B cell (primary cell): ENCODE measurements around the gene THRB. TPM values are rescaled to one million over a fixed set of nuclear protein-coding genes. Genes with fewer than 3 reads are reported as not detected.

Experiments used
- ATAC-seq: fragments of 200-7000 bp; cut with Tn5 transposase; one replicate; pipeline ENCODE4 v1.10.0; 2021; ENCODE audit warnings: low read depth, mild to moderate bottlenecking, moderate number of reproducible peaks, moderate library complexity
- CTCF ChIA-PET: fragments of 350-600 bp; sonication (Branson Sonifier 250); formaldehyde crosslinking; loops from one replicate; lab custom pipeline; 2021; ENCODE audit warnings: antibody characterized with exemption, inconsistent platforms; lab: Charles Lee
- POLR2A ChIA-PET: fragments of 350-600 bp; sonication (Branson Sonifier 250); formaldehyde crosslinking; loops from one replicate; lab custom pipeline; 2021; ENCODE audit warnings: antibody characterized with exemption; lab: Charles Lee
- DNase-seq: peaks from one replicate; pipeline ENCODE4 v3.0.0; 2013
- H2AFZ ChIP-seq: 2 replicates; pipeline ENCODE4 v1.6.1; 2012; ENCODE audit warnings: mild to moderate bottlenecking, low read depth, low read length; ENCODE audit not compliant: insufficient read depth, poor library complexity, severe bottlenecking
- H3K27ac ChIP-seq, 2 donors: 1 replicate in 1 of 2; 2 replicates in 1 of 2; pipeline ENCODE4 v1.5.1; 2012 to 2013; ENCODE audit warnings: low read length in 2 of 2, mild to moderate bottlenecking in 2 of 2, moderate library complexity in 1 of 2
- H3K27me3 ChIP-seq, 4 experiments: fragments of 200-600 bp in 1 of 4; sonication (generic) in 1 of 4; replicated peaks in 1 of 4; 1 replicate in 2 of 4; 2 replicates in 2 of 4; pipeline versions ENCODE4 v1.6.1 to v1.7.0; 2013 to 2016; ENCODE audit warnings: low read length in 3 of 4, mild to moderate bottlenecking in 2 of 4, mixed read lengths in 1 of 4, moderate library complexity in 1 of 4; ENCODE audit not compliant: insufficient read depth in 4 of 4, control insufficient read depth in 3 of 4; ENCODE audit errors: control extremely low read depth in 1 of 4
- H3K36me3 ChIP-seq, 2 experiments: replicated peaks in 1 of 2; 1 replicate in 1 of 2; 2 replicates in 1 of 2; pipeline versions ENCODE4 v1.6.1 to v1.7.1; 2013; ENCODE audit warnings: low read length in 1 of 2; ENCODE audit not compliant: insufficient read depth in 2 of 2, control insufficient read depth in 1 of 2; ENCODE audit errors: control extremely low read depth in 1 of 2, extremely low read depth in 1 of 2
- H3K4me1 ChIP-seq, 2 donors: fragments of 200-600 bp in 1 of 2; sonication (generic) in 1 of 2; 1 replicate in 1 of 2; 2 replicates in 1 of 2; pipeline versions ENCODE4 v1.5.1 to v1.6.1; 2013 to 2017; ENCODE audit warnings: low read length in 2 of 2; ENCODE audit not compliant: control insufficient read depth in 2 of 2, insufficient read depth in 2 of 2
- H3K4me2 ChIP-seq: replicated peaks from 2 replicates; pipeline ENCODE3; 2012; ENCODE audit warnings: mild to moderate bottlenecking, low read depth, low read length; ENCODE audit not compliant: poor library complexity, severe bottlenecking
- H3K4me3 ChIP-seq, 5 experiments: fragments of 200-600 bp in 1 of 5; sonication (generic) in 1 of 5; 1 replicate in 3 of 5; 2 replicates in 2 of 5; pipeline versions ENCODE4 v1.5.1 to v1.7.0; 2011 to 2016; ENCODE audit warnings: low read length in 4 of 5, mild to moderate bottlenecking in 4 of 5, low read depth in 2 of 5, control low read depth in 1 of 5, moderate library complexity in 1 of 5; ENCODE audit not compliant: insufficient read depth in 1 of 5; ENCODE audit errors: control extremely low read depth in 1 of 5, extremely low read depth in 1 of 5
- H3K79me2 ChIP-seq: fragments of 200-600 bp; sonication (generic); one replicate; pipeline ENCODE4 v1.6.0; 2016; ENCODE audit warnings: low read length; ENCODE audit not compliant: control insufficient read depth, insufficient read depth
- H3K9ac ChIP-seq: fragments of 200-600 bp; sonication (generic); 2 replicates; pipeline ENCODE4 v1.6.1; 2017; ENCODE audit warnings: mild to moderate bottlenecking, low read length, moderate library complexity
- H3K9me3 ChIP-seq, 3 donors: one replicate each; pipeline versions ENCODE4 v1.6.1 to v1.7.1; 2013; ENCODE audit warnings: low read length in 2 of 3; ENCODE audit not compliant: control insufficient read depth in 2 of 3, insufficient read depth in 1 of 3; ENCODE audit errors: control extremely low read depth in 1 of 3
- H4K20me1 ChIP-seq: 2 replicates; pipeline ENCODE4 v1.6.0; 2012; ENCODE audit warnings: mild to moderate bottlenecking, low read length; ENCODE audit not compliant: insufficient read depth, control insufficient read depth, poor library complexity, severe bottlenecking
- H3K27ac Mint-ChIP-seq: one replicate; pipeline ENCODE4 v1.8.0; 2021; ENCODE audit warnings: mixed read lengths
- H3K27me3 Mint-ChIP-seq: one replicate; pipeline ENCODE4 v1.8.0; 2021; ENCODE audit warnings: mixed read lengths
- H3K4me1 Mint-ChIP-seq: one replicate; pipeline ENCODE4 v1.8.0; 2021; ENCODE audit warnings: mixed read lengths
- H3K4me3 Mint-ChIP-seq: one replicate; pipeline ENCODE4 v1.8.0; 2021; ENCODE audit warnings: mixed read lengths
- H3K9me3 Mint-ChIP-seq: one replicate; pipeline ENCODE4 v1.8.0; 2022; ENCODE audit warnings: mixed read lengths; ENCODE audit not compliant: insufficient read depth
- EZH2 ChIP-seq: IDR thresholded peaks from 2 replicates; pipeline ENCODE4 v1.6.1; 2012; ENCODE audit warnings: borderline replicate concordance, low read depth, mild to moderate bottlenecking, moderate library complexity, low read length; ENCODE audit not compliant: insufficient read depth, poor library complexity, severe bottlenecking
- WGBS: methylation state at CpG from one replicate; pipeline ENCODE4 v1.1.5; 2013; ENCODE audit warnings: missing lambda C conversion rate; ENCODE audit not compliant: insufficient coverage; 5-methylcytosine and 5-hydroxymethylcytosine counted together
- intact Hi-C: fragments of 100-400 bp; cut with micrococcal nuclease; formaldehyde crosslinking; loops from one replicate; pipeline ENCODE4 v1.10.0; 2022
- polyA plus RNA-seq: library from polyadenylated mRNA; depleted of rRNA; stranded (reverse); fragments of >200 nt; gene quantifications from 2 replicates; pipeline ENCODE4 v1.2.3, GENCODE V29; 2012
- total RNA-seq, 2 donors: library from RNA; stranded (reverse); fragments of 120-200 nt in 1 of 2; gene quantifications; 1 replicate in 1 of 2; 2 replicates in 1 of 2; pipeline versions ENCODE4 v1.2.3 to v1.2.4, GENCODE V29; 2013 to 2022
- TF ChIP-seq, protein P1 (sequence below): fragments of 200-600 bp; IDR thresholded peaks from one replicate; pipeline ENCODE4 v1.8.0; 2022; ENCODE audit warnings: antibody characterized with exemption, mild to moderate bottlenecking

The THRB gene
- total and polyA plus RNA-seq, 2 donors (not counting 1 experiment from before 2014, with no cell fraction given), result 0.86 to 1.8 TPM

DNA sequence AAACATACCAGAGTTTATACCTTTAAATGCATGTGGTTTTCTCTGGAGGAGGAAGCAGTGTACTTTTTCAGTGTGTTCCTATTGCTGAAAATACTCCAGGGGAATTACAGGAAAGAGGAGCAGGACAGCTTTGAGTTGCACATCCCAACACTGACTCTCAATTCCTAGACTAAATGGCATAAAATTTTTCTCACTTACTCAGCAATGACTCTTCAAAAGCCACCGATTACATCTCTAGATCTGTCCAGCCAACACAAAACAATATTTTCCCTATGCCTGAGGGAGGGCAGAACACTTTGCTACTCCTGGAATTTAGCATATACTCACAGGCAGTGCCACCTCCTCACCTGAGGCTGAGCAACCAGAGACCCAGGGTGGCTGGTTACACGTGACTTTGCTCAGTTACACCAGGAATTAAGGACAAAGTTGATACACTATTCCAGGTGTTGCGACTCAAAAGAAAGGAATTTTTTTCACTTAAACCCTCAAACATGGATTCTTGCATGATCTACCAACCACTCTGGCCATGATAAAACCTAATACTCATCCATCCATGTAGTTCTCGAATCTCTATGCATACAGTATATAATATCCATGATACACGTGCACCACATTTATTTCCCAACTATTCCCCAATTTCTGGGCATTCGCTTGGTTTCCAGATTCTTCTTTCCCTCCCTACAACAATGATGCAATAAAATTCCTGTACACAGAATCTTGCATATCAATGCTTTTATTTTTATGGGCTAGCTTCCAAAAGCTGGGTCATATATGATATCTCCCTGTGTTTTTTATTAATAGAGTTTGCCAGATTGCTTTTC, 194.6 kb downstream of the THRB start:
- Histone ChIP-seq H3K9me3 (no peaks in the 10 kb centered on the region), H3K27ac (no peak overlapping the region), H4K20me1 (no peaks in the 10 kb centered on the region), H3K4me3 (no peak overlapping the region), H3K36me3 (no peaks in the 10 kb centered on the region), H3K79me2 (no peaks in the 10 kb centered on the region), H3K9ac (no peak overlapping the region), H2AFZ (no peak overlapping the region), H3K4me1 (no peaks in the 10 kb centered on the region), H3K27me3 (no peaks in the 10 kb centered on the region), H3K4me2 (no peak overlapping the region)
- TF ChIP-seq, protein P1, sequence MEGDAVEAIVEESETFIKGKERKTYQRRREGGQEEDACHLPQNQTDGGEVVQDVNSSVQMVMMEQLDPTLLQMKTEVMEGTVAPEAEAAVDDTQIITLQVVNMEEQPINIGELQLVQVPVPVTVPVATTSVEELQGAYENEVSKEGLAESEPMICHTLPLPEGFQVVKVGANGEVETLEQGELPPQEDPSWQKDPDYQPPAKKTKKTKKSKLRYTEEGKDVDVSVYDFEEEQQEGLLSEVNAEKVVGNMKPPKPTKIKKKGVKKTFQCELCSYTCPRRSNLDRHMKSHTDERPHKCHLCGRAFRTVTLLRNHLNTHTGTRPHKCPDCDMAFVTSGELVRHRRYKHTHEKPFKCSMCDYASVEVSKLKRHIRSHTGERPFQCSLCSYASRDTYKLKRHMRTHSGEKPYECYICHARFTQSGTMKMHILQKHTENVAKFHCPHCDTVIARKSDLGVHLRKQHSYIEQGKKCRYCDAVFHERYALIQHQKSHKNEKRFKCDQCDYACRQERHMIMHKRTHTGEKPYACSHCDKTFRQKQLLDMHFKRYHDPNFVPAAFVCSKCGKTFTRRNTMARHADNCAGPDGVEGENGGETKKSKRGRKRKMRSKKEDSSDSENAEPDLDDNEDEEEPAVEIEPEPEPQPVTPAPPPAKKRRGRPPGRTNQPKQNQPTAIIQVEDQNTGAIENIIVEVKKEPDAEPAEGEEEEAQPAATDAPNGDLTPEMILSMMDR, result no peak
- TF ChIP-seq EZH2, result no peak
- ATAC-seq (no peak), DNase-seq (no peak)
- no peaks in the 10 kb centered on the region for H3K4me1 Mint-ChIP-seq
- no peak overlapping the region for H3K27ac Mint-ChIP-seq
- ChIA-PET POLR2A (no interaction called here), CTCF (no interaction called here)
- no peaks in the 10 kb centered on the region for H3K9me3 Mint-ChIP-seq
- intact Hi-C loops, result no loop called here
- 75% methylated on average over 6 of the region's 6 CpGs for WGBS
- H3K27me3 Mint-ChIP-seq, result no peaks in the 10 kb centered on the region
- H3K4me3 Mint-ChIP-seq, result no peak overlapping the region

DNA sequence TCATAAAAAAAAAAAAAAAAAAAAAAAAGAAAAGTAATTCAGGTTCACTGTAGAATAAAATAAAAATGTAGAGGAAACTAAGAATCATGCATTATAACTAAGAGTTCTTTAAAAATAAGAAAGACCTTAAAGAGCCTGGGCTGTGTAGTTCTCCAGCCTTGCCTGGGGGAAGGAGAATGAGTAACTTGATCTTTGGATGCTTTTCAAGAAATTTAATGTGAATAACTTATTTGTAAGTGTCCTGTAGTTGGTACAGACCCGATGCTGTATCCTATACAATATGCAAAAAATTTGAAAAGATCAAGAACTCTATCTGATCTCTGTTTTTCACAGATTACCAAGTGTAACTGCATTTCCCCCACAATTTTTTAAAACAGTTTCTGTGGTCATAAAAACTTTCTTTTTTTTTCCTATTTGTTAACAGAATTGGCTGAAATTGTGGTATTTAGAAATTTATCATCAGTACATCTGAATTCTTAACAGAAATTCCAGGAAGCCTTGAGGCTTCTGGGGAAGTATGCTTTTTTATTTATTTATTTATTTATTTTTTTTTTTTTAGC, 195.3 kb downstream of the THRB start:
- Histone ChIP-seq H3K4me1 (no peaks in the 10 kb centered on the region), H3K36me3 (no peaks in the 10 kb centered on the region), H3K4me2 (no peak overlapping the region), H3K79me2 (no peaks in the 10 kb centered on the region), H4K20me1 (no peaks in the 10 kb centered on the region), H3K9ac (no peak overlapping the region), H3K27ac (no peak overlapping the region), H3K4me3 (no peak overlapping the region), H3K9me3 (no peaks in the 10 kb centered on the region), H2AFZ (no peak overlapping the region), H3K27me3 (no peaks in the 10 kb centered on the region)
- intact Hi-C loops, result no loop called here
- Mint-ChIP-seq H3K27me3 (no peaks in the 10 kb centered on the region), H3K9me3 (peaks cover 2% of the 10 kb centered on the region), H3K27ac (no peak overlapping the region), H3K4me3 (no peak overlapping the region), H3K4me1 (no peaks in the 10 kb centered on the region)
- CTCF ChIA-PET, result no interaction called here
- no peak for TF ChIP-seq EZH2
- TF ChIP-seq, protein P1, result no peak
- DNase-seq (no peak), ATAC-seq (no peak)
- WGBS, result no CpG with 5 or more reads among the region's 1 CpG
- POLR2A ChIA-PET, result no interaction called here
